ENCODE data around the gene TRIM22.

TRIM22 gene

GRCh38 chr11:5749836-5750235, 60.2 kb downstream of the TRIM22 start:
- no peak for DNase-seq

DNA sequence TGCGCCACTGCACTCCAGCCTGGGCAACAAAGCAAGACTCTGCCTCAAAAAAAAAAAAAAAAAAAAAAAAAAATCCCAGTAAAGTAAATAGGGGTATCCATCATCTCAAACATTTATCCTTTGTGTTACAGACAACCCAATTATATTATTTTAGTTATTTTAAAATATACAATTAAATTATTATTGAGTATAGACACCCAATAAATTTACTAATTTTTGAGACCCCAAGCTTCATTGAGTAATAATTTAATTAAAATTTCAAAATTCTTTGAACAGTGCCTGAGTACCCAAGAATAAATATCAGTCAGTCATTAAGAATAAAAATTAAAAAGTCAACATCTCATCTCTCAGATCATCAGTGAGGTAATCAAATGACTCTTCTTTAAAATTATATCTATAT, 64.4 kb downstream of the TRIM22 start, which contains the start of gene OR52N4:
OR52N4 (plus strand) TSS at position 301 of the 400 bp plus-strand sequence. CDS start 498 bp downstream, outside the sequence.
- no peak for DNase-seq
